Colonic mucosa (tissue), 4 donors: ENCODE results near the gene IL10RA. TPM values are rescaled to one million over a fixed set of nuclear protein-coding genes. Genes with fewer than 3 reads are reported as not detected.

Experiments
- DNase-seq: peaks from one replicate; pipeline ENCODE4 v3.0.0-alpha.2; 2020
- H3K27ac ChIP-seq: fragments of 200-600 bp; one replicate; pipeline ENCODE4 v1.8.0; 2021
- H3K27me3 ChIP-seq: fragments of 200-600 bp; one replicate; pipeline ENCODE4 v1.8.0; 2021
- H3K36me3 ChIP-seq: fragments of 200-600 bp; one replicate; pipeline ENCODE4 v1.8.0; 2021
- H3K4me1 ChIP-seq: fragments of 200-600 bp; one replicate; pipeline ENCODE4 v1.8.0; 2021; ENCODE audit warnings: mild to moderate bottlenecking
- H3K4me3 ChIP-seq: fragments of 200-600 bp; one replicate; pipeline ENCODE4 v1.8.0; 2021
- H3K9ac ChIP-seq, 2 donors: one replicate each; pipeline ENCODE4 v1.7.0; 2013; ENCODE audit warnings: control low read depth in 2 of 2, low read depth in 2 of 2, low read length in 2 of 2
- H3K9me3 ChIP-seq: fragments of 200-600 bp; one replicate; pipeline ENCODE4 v1.8.0; 2021
- CTCF ChIP-seq: fragments of 200-600 bp; IDR thresholded peaks from one replicate; pipeline ENCODE4 v1.8.0; 2022; ENCODE audit warnings: antibody characterized with exemption, mild to moderate bottlenecking
- intact Hi-C: fragments of 100-400 bp; cut with DNase I; formaldehyde crosslinking; loops from one replicate; pipeline ENCODE4 v1.14.1; 2022
- total RNA-seq, 2 donors: library from RNA; stranded (reverse); fragmentation: NEBNext Ultra II Directional in 1 of 2; extraction: Animal tissue kit (Norgen Biotek cat#: 25700) in 1 of 2; gene quantifications; one replicate each; pipeline ENCODE4 v1.2.1, GENCODE V29; 2021
- donor health status: healthy.
- donor health status: DM: no; HTN: no; CAD: no.
- donor health status: DM: no; HTN: no; CAD: no.

The IL10RA gene
- total RNA-seq, 2 donors from 2014 or later = 4.4 to 9.8 TPM

- Histone ChIP-seq H3K27me3 (no peaks in the 10 kb centered on the region), H3K9me3 (no peaks in the 10 kb centered on the region), H3K27ac (no peak overlapping the region), H3K9ac (no peak overlapping the region), H3K36me3 (no peaks in the 10 kb centered on the region), H3K4me1 (peaks cover 19% of the 10 kb centered on the region), H3K4me3 (no peak overlapping the region)
- TF ChIP-seq CTCF = no peak
- intact Hi-C loops = no loop called here
- no peak for DNase-seq
These were observed 16.8 kb upstream of the IL10RA start for GRCh38 chr11:117969160-117969991.

GRCh38 chr11:117970400-117971024, 15.7 kb upstream of the IL10RA start:
- no peak for TF ChIP-seq CTCF
- no peaks in the 10 kb centered on the region for H3K9me3 ChIP-seq
- H3K36me3 ChIP-seq = no peaks in the 10 kb centered on the region
- H3K27me3 ChIP-seq = no peaks in the 10 kb centered on the region
- intact Hi-C loops = no loop called here
- peak; percentile 62 for DNase-seq
- no peak overlapping the region for H3K9ac ChIP-seq
- H3K27ac ChIP-seq = peak overlapping the region; percentile 22
- H3K4me1 ChIP-seq = peaks cover 19% of the 10 kb centered on the region
- no peak overlapping the region for H3K4me3 ChIP-seq

GRCh38 chr11:117972044-117972443, 14.2 kb upstream of the IL10RA start:
- intact Hi-C loops = no loop called here
- Histone ChIP-seq H3K27ac (no peak overlapping the region), H3K4me1 (peaks cover 19% of the 10 kb centered on the region), H3K9me3 (no peaks in the 10 kb centered on the region), H3K36me3 (no peaks in the 10 kb centered on the region), H3K4me3 (no peak overlapping the region), H3K9ac (no peak overlapping the region), H3K27me3 (no peaks in the 10 kb centered on the region)
- TF ChIP-seq CTCF = no peak
- DNase-seq = no peak

GRCh38 chr11:117972629-117973502, 13.3 kb upstream of the IL10RA start:
- DNase-seq = peak; percentile 53
- H3K27me3 ChIP-seq = no peaks in the 10 kb centered on the region
- H3K27ac ChIP-seq = peak overlapping the region; percentile 58
- no peak for TF ChIP-seq CTCF
- peaks cover 19% of the 10 kb centered on the region for H3K4me1 ChIP-seq
- H3K36me3 ChIP-seq = no peaks in the 10 kb centered on the region
- H3K9me3 ChIP-seq = no peaks in the 10 kb centered on the region
- no peak overlapping the region for H3K9ac ChIP-seq
- no peak overlapping the region for H3K4me3 ChIP-seq
- intact Hi-C loops = no loop called here

GRCh38 chr11:117973503-117973860, 12.7 kb upstream of the IL10RA start:
- Histone ChIP-seq H3K9ac (no peak overlapping the region), H3K27me3 (no peaks in the 10 kb centered on the region), H3K36me3 (no peaks in the 10 kb centered on the region), H3K27ac (peak overlapping the region; percentile 58), H3K9me3 (no peaks in the 10 kb centered on the region), H3K4me1 (peaks cover 19% of the 10 kb centered on the region), H3K4me3 (no peak overlapping the region)
- TF ChIP-seq CTCF = no peak
- no peak for DNase-seq
- intact Hi-C loops = no loop called here
